ENCODE measurements around the gene PAQR9. TPM values are rescaled to one million over a fixed set of nuclear protein-coding genes. Genes with fewer than 3 reads are reported as not detected.

The PAQR9 gene
- total and polyA plus RNA-seq, 7 donors, result not detected

- DNase-seq, result no peak
- Histone ChIP-seq H3K4me1 (no peaks in the 10 kb centered on the region), H3K36me3 (no peaks in the 10 kb centered on the region), H3K27ac (peak overlapping the region in 1 of 4 donors; percentile 31), H3K9me3 (no peaks in the 10 kb centered on the region), H3K27me3 (no peaks in the 10 kb centered on the region), H3K4me3 (no peak overlapping the region)
- WGBS, 2 donors, result 60 to 70% methylated on average over 5 of the region's 5 CpGs
- TF ChIP-seq POLR2A (IDR thresholded peaks at IDR 0.05) (no peak), POLR2AphosphoS5 (IDR thresholded peaks at IDR 0.05) (no peak), CTCF (IDR thresholded peaks at IDR 0.05) (peak; percentile 15 to 56 (median 45))
- intact Hi-C loops (cut with DNase I), result no loop called here
Observed at GRCh38 chr3:142987080-142987700, 23.7 kb upstream of the PAQR9 start.

DNA sequence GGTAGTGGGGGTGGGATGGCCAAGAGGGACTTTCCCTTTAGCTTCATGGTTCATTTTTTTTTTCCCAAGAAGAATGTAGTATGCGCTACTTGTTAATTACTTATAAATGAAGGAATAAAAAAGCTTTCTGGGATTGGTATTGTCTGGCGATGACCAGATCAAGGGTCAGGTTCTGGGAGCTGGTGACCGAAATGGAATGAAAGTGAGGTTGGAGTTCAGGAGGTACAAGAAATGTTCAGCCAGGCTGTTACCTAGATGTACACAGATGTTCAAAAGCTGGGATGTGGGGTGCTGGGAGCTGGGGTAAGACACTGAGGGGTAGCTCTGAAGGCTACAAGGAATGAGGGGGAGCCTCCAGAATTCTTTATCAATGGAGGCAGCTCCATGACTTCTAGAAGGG, 20.8 kb upstream of the PAQR9 start:
- TF ChIP-seq CTCF (IDR thresholded peaks at IDR 0.05) (no peak), EP300 (IDR thresholded peaks at IDR 0.05) (no peak), POLR2AphosphoS5 (IDR thresholded peaks at IDR 0.05) (no peak), POLR2A (IDR thresholded peaks at IDR 0.05) (no peak)
- no peak for DNase-seq
- intact Hi-C loops (cut with DNase I), result no loop called here
- 95 to 98% methylated on average over 3 of the region's 3 CpGs for WGBS, 2 donors
- H3K9me3 ChIP-seq, result no peaks in the 10 kb centered on the region
- H3K27me3 ChIP-seq, result no peaks in the 10 kb centered on the region
- no peak overlapping the region for H3K4me3 ChIP-seq
- no peak overlapping the region for H3K27ac ChIP-seq
- no peaks in the 10 kb centered on the region for H3K4me1 ChIP-seq
- no peaks in the 10 kb centered on the region for H3K36me3 ChIP-seq

GRCh38 chr3:142983318-142983717, 19.8 kb upstream of the PAQR9 start:
- intact Hi-C loops (cut with DNase I), result no loop called here
- no peak for DNase-seq
- WGBS, 2 donors, result 67 to 86% methylated on average over 2 of the region's 2 CpGs
- Histone ChIP-seq H3K4me3 (no peak overlapping the region), H3K36me3 (no peaks in the 10 kb centered on the region), H3K27ac (no peak overlapping the region), H3K4me1 (no peaks in the 10 kb centered on the region), H3K27me3 (no peaks in the 10 kb centered on the region), H3K9me3 (no peaks in the 10 kb centered on the region)
- TF ChIP-seq POLR2A (IDR thresholded peaks at IDR 0.05), result no peak
- no peak for TF ChIP-seq CTCF (IDR thresholded peaks at IDR 0.05)
- TF ChIP-seq EP300 (IDR thresholded peaks at IDR 0.05), result no peak
- no peak for TF ChIP-seq POLR2AphosphoS5 (IDR thresholded peaks at IDR 0.05)

DNA sequence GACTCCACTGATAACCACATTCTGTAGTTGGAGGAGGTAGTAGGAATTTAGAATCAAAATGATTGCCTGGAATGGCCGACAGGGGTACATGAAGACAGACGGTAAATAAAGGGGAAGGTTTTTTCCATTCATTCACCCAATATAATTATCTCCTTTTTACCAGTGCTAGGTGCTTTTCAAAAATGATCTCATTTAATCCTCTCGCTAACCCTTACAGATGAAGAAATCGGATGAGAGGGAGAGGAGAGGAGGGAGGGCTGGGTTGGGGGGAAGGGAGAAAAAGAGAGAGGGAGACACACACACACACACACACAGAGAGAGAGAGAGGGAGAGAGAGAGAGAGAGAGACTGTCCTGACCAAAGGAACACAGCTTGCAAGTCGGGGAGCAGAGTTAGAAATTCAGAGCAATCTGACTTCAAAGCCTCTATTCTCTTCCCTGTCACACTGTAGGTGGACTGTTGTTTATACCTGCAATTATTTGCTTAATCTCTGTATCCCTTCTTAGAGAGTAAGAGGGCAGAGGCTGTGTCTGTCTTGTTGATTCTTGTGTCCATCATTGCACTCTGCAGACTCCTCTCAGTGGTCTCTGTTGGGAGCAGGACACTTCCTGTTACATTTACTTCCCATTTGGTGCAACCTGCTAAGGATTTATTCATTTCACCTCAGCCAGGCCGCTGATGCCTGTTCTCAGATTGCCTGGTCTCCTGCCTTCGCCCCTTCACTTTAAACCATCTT, 18.7 kb upstream of the PAQR9 start:
- Histone ChIP-seq H3K4me1 (no peaks in the 10 kb centered on the region), H3K27me3 (no peaks in the 10 kb centered on the region), H3K4me3 (no peak overlapping the region), H3K27ac (no peak overlapping the region), H3K36me3 (no peaks in the 10 kb centered on the region), H3K9me3 (no peaks in the 10 kb centered on the region)
- 63 to 70% methylated on average over 7 of the region's 7 CpGs for WGBS, 2 donors
- no peak for DNase-seq
- TF ChIP-seq EP300 (IDR thresholded peaks at IDR 0.05) (no peak), POLR2AphosphoS5 (IDR thresholded peaks at IDR 0.05) (no peak), POLR2A (IDR thresholded peaks at IDR 0.05) (no peak), CTCF (IDR thresholded peaks at IDR 0.05) (no peak)
- intact Hi-C loops (cut with DNase I), result no loop called here
